Brain microvascular endothelial cell (primary cell): ENCODE measurements around the gene PGM2.
"Not testable (repeated sequence)": the region's sequence is repeated elsewhere in the genome, so short reads cannot be mapped to it uniquely, and the experiment has no call there.

Source experiments
- DNase-seq: peaks from one replicate; pipeline ENCODE4 v3.0.0-alpha.2; 2020
- H3K27ac ChIP-seq: fragments of 250-450 bp; sonication (Bioruptor Pico); 2 replicates; pipeline ENCODE4 v1.5.1; 2020; ENCODE audit warnings: mild to moderate bottlenecking, moderate library complexity
- H3K27me3 ChIP-seq: fragments of 250-450 bp; sonication (Bioruptor Pico); replicated peaks from 2 replicates; pipeline ENCODE4 v1.5.1; 2020; ENCODE audit warnings: mild to moderate bottlenecking
- H3K36me3 ChIP-seq: fragments of 250-450 bp; sonication (Bioruptor Pico); replicated peaks from 2 replicates; pipeline ENCODE4 v1.5.1; 2020; ENCODE audit warnings: mild to moderate bottlenecking
- H3K4me3 ChIP-seq: 2 replicates; pipeline ENCODE4 v1.5.1; 2011; ENCODE audit warnings: low read depth, mild to moderate bottlenecking, control low read depth, low read length, moderate library complexity
- in situ Hi-C: cut with HindIII; loops from 2 replicates; pipeline ENCODE4 v1.10.0; 2017; ENCODE audit warnings: low sequenced_read_pairs, low pct_ligation_motif_present
- TF ChIP-seq, protein P1 (sequence below): IDR thresholded peaks from 2 replicates; pipeline ENCODE4 v1.5.1; 2011; ENCODE audit warnings: low read depth, mild to moderate bottlenecking, moderate library complexity, low read length, control low read depth, inconsistent platforms; ENCODE audit errors: missing control alignments

PGM2 gene

DNA sequence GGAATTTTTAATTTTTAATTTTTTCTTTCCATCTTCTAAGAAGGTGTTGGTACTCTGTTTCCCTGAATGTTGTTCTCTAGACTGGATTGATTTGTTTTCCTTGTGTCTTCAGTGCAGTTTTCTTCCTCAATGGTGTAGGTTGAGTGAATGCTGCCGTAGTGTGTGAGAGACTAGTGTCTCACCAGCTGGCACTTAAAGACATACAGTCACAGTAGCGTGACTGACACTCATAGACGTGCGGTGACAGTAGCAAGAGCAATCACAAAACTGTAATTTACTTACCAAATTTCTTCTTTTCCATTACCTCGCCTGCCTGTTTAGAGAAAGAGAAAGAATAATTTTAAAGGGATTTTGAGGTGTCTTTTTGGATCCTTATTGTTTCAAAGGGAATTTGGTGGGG is 21.4 kb upstream of the PGM2 start:
- Histone ChIP-seq H3K27ac (no peak overlapping the region), H3K27me3 (no peaks in the 10 kb centered on the region), H3K4me3 (no peak overlapping the region), H3K36me3 (no peaks in the 10 kb centered on the region)
- no peak for DNase-seq
- TF ChIP-seq, protein P1, sequence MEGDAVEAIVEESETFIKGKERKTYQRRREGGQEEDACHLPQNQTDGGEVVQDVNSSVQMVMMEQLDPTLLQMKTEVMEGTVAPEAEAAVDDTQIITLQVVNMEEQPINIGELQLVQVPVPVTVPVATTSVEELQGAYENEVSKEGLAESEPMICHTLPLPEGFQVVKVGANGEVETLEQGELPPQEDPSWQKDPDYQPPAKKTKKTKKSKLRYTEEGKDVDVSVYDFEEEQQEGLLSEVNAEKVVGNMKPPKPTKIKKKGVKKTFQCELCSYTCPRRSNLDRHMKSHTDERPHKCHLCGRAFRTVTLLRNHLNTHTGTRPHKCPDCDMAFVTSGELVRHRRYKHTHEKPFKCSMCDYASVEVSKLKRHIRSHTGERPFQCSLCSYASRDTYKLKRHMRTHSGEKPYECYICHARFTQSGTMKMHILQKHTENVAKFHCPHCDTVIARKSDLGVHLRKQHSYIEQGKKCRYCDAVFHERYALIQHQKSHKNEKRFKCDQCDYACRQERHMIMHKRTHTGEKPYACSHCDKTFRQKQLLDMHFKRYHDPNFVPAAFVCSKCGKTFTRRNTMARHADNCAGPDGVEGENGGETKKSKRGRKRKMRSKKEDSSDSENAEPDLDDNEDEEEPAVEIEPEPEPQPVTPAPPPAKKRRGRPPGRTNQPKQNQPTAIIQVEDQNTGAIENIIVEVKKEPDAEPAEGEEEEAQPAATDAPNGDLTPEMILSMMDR = no peak
- in situ Hi-C loops = no loop called here

DNA sequence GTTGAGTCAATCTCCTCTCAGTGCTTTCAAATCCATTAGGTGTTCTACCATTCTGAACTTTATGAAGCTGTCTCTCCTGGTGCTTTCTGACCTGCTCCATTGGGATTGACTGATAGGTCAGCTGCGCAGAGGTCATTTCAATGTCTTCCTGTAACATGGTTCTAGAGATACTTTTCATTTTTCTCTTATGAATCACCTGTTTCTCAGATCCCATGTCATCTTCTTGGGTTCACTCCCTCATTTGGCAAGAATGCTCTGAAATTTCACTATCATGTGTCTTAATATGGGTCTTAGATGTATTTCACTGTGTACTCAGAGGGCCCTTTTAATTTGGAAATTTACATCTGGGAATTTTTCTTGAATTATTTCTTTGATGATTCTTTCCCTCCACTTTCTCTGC is 13.8 kb upstream of the PGM2 start:
- DNase-seq = peak; percentile 53
- no peaks in the 10 kb centered on the region for H3K36me3 ChIP-seq
- TF ChIP-seq, protein P1 = no peak
- peak overlapping the region; percentile 53 for H3K27ac ChIP-seq
- H3K27me3 ChIP-seq = no peaks in the 10 kb centered on the region
- in situ Hi-C loops = no loop called here
- no peak overlapping the region for H3K4me3 ChIP-seq

DNA sequence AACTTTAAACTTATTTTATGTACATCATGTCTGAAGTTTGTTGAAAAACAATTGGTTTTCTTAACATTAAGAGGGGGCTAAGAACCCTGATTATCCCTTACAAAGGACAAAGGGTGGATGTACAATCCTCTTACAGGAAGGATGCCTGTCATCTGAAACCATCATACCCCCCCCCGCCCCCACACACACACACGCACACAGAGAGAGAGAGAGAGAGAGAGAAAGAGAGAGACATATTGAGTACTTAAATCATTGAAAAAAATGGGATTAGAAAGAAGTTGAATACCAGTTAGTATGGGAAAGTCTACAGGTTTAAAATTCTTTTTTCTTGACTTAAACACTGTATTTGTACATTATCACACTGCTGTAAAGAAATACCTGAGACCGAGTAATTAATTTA is 10.9 kb upstream of the PGM2 start:
- TF ChIP-seq, protein P1 = no peak
- no peak for DNase-seq
- H3K4me3 ChIP-seq = no peak overlapping the region
- in situ Hi-C loops = no loop called here
- no peak overlapping the region for H3K27ac ChIP-seq
- H3K27me3 ChIP-seq = no peaks in the 10 kb centered on the region
- H3K36me3 ChIP-seq = no peaks in the 10 kb centered on the region

DNA sequence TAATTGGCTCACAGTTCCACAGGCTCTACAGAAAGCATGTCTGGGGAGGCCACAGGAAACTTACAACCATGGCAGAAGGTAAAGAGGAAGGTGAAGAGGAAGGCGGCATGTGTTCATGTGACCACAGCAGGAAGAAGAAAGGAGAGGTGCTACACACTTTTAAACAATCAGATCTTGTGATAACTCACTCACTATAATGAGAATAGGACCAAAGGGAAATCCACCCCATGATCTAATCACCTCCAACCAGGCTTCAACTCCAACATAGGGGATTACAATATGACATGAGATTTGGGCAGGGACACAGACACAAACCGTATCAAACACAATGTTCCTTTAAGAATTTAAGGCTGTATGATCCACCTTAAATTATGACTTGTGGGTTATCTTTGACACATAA is 10.5 kb upstream of the PGM2 start:
- TF ChIP-seq, protein P1 = no peak

DNA sequence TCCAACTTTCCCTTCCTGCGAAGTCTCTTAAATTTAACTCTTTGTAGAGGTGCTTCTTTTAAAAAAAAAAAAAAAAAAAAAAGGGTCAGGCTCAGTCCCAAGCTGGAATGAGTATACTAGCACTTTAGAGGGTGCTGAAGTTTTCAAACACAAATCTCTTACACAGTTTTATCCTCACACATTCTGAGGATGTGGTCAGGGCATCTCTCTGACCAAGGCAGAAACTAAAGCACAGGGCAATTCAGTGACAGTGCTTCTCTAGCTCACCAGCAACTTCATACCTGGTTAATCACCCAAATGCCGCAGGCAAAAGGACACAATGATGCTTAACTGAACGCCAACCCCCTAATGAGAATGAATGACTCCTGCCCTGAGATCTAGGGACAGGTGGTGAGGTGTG is 9.8 kb upstream of the PGM2 start:
- no peak overlapping the region for H3K27ac ChIP-seq
- TF ChIP-seq, protein P1 = no peak
- no peaks in the 10 kb centered on the region for H3K36me3 ChIP-seq
- in situ Hi-C loops = no loop called here
- H3K4me3 ChIP-seq = no peak overlapping the region
- no peak for DNase-seq
- H3K27me3 ChIP-seq = no peaks in the 10 kb centered on the region

More for the DNA sequence above, 10.5 kb upstream of the PGM2 start:
- DNase-seq = no peak
- in situ Hi-C loops = no loop called here
- Histone ChIP-seq H3K36me3 (no peaks in the 10 kb centered on the region), H3K27me3 (no peaks in the 10 kb centered on the region), H3K27ac (no peak overlapping the region), H3K4me3 (no peak overlapping the region)

DNA sequence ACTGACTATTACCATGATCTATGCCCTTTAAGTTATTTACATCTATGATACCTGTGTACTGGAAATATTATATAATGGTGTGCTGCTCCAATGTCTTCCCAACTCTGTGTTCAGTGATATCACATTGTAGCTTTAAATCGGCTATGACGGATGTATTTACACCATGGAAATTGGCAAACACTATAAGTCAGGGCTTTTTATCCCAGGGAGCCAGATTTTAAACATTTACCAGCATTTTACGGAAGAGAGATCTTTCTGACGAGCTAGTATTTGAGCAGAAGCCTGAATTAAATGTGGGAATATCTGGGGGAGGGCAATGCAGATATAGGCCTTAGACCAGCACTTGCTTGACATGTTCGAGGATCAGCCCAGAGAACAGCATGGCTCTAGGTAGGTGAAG is 7.7 kb upstream of the PGM2 start:
- no peaks in the 10 kb centered on the region for H3K36me3 ChIP-seq
- in situ Hi-C loops = no loop called here
- H3K4me3 ChIP-seq = no peak overlapping the region
- DNase-seq = no peak
- TF ChIP-seq, protein P1 = no peak
- H3K27ac ChIP-seq = no peak overlapping the region
- H3K27me3 ChIP-seq = no peaks in the 10 kb centered on the region

DNA sequence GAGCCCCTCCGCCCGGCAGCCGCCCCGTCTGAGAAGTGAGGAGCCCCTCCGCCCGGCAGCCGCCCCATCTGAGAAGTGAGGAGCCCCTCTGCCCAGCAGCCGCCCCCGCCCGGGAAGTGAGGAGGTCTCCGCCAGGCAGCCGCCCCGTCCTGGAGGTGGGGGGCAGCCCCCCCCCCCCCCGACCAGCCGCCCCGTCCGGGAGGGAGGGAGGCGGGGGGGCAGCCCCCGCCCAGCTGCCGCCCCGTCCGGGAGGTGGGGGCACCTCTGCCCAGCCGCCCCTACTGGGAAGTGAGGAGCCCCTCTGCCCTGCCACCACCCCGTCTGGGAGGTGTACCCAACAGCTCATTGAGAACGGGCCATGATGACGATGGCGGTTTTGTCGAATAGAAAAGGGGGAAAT is 6.0 kb upstream of the PGM2 start:
- H3K36me3 ChIP-seq, H3K27ac ChIP-seq, DNase-seq, H3K27me3 ChIP-seq, in situ Hi-C loops, H3K4me3 ChIP-seq: not testable (repeated sequence)
